GM06990 (cell line): Measurements from ENCODE around the gene CIAO2B.

Experiments
- DNase-seq: peaks from one replicate; pipeline ENCODE4 v3.0.0-alpha.2; 2011; ENCODE audit not compliant: insufficient read length; ENCODE audit errors: extremely low read depth
- H3K27me3 ChIP-seq: replicated peaks from 2 replicates; pipeline ENCODE4 v1.6.0; 2011; ENCODE audit warnings: low read length; ENCODE audit not compliant: control insufficient read depth, insufficient read depth
- H3K36me3 ChIP-seq: 2 replicates; pipeline ENCODE4 v1.5.1; 2011; ENCODE audit warnings: low read length; ENCODE audit not compliant: control insufficient read depth, insufficient read depth
- H3K4me3 ChIP-seq: replicated peaks from 2 replicates; pipeline ENCODE4 v1.5.1; 2011; ENCODE audit warnings: low read depth, mild to moderate bottlenecking, control low read depth, low read length
- TF ChIP-seq, protein P1 (sequence below): IDR thresholded peaks from 2 replicates; pipeline ENCODE4 v1.5.1; 2011; ENCODE audit warnings: low read length, control low read depth, mild to moderate bottlenecking, inconsistent platforms; ENCODE audit not compliant: insufficient read depth, poor library complexity, severe bottlenecking

Gene CIAO2B

DNA sequence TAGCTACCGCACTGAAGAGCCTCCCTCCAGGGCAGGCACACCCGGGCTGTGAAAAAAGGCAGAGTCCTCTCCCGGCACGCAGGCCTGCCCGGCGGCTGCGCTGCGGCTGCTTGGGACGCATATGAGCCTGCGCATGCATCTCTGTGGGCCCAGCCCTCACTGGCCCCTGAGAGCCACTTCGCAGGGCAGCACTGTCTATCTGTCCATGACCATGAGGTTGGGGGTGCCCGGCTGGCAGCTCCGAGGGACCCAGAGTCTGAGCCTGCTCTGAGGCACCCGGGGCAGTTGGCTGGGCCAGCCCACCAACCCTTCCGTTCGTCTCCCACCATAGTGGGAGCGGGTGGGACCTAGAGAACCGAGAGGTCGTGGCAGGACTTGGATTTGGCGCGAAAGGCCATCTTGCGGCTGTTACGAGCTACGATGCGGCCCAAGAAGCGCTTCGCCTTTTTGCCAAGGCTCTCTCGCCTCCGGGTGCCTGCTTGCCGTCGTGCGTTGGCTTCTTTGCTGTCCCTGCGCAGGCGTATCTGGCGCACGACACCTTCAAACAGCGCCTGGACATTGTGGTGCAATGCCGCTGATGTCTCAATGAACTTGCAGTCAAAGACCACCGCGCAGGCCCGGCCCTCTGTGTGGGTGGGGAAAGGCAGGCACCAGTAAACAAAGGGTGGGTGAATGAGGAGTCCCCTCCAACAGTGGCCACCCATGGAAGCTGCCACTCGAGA lies 12.3 kb downstream of the CIAO2B start:
- Histone ChIP-seq H3K27me3 (peaks cover 2% of the 10 kb centered on the region; the same call in 1 of the 2 replicates), H3K36me3 (no peaks in the 10 kb centered on the region), H3K4me3 (no peak overlapping the region)
- DNase-seq, result no peak
- TF ChIP-seq, protein P1, sequence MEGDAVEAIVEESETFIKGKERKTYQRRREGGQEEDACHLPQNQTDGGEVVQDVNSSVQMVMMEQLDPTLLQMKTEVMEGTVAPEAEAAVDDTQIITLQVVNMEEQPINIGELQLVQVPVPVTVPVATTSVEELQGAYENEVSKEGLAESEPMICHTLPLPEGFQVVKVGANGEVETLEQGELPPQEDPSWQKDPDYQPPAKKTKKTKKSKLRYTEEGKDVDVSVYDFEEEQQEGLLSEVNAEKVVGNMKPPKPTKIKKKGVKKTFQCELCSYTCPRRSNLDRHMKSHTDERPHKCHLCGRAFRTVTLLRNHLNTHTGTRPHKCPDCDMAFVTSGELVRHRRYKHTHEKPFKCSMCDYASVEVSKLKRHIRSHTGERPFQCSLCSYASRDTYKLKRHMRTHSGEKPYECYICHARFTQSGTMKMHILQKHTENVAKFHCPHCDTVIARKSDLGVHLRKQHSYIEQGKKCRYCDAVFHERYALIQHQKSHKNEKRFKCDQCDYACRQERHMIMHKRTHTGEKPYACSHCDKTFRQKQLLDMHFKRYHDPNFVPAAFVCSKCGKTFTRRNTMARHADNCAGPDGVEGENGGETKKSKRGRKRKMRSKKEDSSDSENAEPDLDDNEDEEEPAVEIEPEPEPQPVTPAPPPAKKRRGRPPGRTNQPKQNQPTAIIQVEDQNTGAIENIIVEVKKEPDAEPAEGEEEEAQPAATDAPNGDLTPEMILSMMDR, result no peak

DNA sequence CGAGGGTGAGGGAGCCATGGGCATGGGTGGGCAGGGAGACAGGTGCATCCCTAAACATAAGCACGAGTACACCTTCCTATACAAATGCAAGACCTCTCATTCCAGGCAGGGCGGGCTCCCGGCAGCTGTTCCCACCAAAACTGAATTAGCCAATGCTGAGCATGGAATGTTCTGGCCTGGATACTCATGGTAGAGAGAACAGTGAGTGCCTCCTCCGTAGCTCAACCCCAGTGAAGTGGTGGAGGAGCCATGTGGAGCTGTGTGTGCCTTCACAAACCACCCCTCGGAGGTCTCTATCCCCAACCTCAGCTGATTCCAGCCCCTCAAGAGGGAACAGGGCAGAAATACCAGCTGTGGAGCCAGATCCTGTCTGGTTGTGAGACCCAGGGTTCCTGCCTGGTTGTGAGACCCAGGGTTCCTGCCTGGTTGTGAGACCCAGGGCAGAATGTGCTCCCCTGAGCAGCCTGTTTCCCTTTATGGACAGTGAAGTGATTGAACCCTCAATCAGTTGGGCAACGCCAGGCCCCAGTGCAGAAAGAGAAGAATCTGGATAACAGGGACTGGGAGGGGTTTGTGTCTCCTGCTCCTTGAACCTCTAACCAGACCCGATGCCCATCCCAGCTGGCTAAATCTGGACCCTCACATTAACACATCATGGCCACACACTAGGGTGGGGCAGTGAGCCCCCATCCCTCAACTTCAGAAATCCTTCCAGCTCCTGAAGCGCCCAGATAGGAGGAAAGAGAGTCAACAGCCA lies 13.1 kb downstream of the CIAO2B start:
- Histone ChIP-seq H3K4me3 (no peak overlapping the region), H3K36me3 (no peaks in the 10 kb centered on the region), H3K27me3 (peaks cover 2% of the 10 kb centered on the region; the same call in 1 of the 2 replicates)
- DNase-seq, result no peak
- TF ChIP-seq, protein P1, result no peak

DNA sequence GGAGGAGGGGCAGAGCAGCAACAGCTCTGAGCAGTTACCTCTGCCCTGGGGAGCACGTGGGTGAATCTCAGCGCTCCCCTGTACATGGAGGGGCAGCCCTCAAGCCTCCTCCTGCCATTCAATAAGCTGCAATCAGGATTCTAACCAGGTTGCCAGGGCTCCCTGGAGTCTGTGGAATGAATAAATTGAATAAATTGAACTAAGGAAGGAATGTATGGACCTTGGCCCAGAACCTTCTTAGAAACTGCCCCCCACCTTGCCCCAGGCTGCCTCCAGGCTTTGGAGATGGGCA lies 14.0 kb downstream of the CIAO2B start:
- DNase-seq, result no peak
- no peaks in the 10 kb centered on the region for H3K36me3 ChIP-seq
- TF ChIP-seq, protein P1, result no peak
- no peak overlapping the region for H3K4me3 ChIP-seq
- H3K27me3 ChIP-seq, result peaks cover 2% of the 10 kb centered on the region; the same call in 1 of the 2 replicates

DNA sequence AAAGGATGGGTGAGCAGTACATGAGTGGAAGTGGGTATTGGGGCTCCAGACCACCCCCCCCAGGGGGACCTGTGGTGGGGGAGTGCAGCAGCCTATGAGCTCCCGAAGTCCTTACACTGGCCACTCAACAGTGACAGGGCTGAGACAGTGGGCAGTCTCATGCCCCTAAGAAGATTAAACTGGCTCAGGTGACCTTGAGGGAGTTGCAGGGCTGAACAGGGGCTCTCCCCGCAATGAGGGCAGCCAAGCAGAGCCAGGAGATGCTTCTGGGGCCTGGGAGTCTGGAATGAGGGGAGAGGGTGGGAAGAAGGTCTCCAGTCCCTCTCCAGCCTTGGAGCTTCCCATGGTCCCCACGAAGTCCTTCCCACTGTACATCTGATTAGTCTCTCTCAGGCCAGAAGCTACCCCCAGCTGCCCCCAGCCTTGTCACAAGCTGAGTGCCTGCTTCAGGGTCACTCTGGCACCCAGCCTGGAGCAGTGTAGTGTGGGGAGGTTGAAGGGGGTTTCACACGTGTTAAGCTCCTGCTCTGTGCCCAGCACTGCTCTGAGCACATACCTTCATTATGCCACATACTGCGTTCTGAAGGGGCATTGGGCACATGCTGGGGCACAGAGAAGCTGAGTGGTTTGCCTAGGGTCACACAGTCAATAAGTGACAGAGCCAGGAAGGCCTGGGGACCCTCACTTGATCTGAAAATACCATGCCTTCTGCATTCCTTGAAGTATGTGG lies 14.5 kb downstream of the CIAO2B start:
- no peak for DNase-seq
- TF ChIP-seq, protein P1, result no peak
- Histone ChIP-seq H3K36me3 (no peaks in the 10 kb centered on the region), H3K27me3 (peaks cover 2% of the 10 kb centered on the region; the same call in 1 of the 2 replicates), H3K4me3 (no peak overlapping the region)

DNA sequence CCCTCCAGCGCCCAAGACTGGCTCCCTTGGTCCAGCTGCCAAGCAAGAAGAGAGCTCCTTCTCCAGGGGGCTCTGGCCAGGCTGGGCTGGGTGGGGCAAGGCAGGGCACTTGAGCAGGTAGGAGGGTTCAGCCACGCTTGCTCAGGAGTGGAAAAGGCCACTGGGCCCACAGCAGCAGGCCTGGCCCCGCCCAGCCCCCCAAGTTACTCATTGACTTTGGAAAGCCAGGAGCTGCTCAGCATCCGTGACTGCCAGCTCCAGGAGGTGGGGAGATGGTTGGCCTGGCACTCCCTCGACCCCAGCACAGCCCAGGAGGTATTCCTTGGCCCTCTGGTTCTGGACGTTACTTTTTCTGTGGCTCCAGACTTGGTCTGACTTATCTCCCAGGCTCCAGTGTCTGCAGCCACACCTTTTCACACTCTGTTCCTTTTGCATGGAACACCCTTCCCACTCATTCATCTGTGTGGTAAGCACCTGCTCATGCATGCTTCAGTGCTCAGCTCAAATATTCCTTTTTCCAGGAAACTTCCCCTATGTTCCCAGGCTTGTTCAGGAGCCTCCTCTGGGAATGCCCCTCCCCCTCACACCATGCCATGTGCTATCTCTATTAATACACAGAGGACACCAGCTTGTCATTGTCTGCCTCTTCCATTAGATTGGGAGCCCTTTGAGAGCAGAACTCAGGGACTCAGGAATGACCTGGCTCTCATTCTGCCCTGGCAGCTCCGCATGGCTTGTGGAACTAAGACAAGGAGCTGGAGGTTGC lies 15.2 kb downstream of the CIAO2B start, which contains the start of gene CDH16:
TSS of gene CDH16 (minus strand) at position 83 of the 766 bp plus-strand sequence. CDS start 820 bp downstream, outside the sequence.
- Histone ChIP-seq H3K27me3 (peaks cover 2% of the 10 kb centered on the region), H3K36me3 (no peaks in the 10 kb centered on the region), H3K4me3 (no peak within 1 kb of the TSS)
- DNase-seq, result no peak
- TF ChIP-seq, protein P1, result no peak
